RPMI8226 (cell line): ENCODE data around the gene SEMA5A.

Source experiments
- DNase-seq: peaks from one replicate; pipeline ENCODE4 v3.0.0-alpha.2; 2015

SEMA5A gene

DNA sequence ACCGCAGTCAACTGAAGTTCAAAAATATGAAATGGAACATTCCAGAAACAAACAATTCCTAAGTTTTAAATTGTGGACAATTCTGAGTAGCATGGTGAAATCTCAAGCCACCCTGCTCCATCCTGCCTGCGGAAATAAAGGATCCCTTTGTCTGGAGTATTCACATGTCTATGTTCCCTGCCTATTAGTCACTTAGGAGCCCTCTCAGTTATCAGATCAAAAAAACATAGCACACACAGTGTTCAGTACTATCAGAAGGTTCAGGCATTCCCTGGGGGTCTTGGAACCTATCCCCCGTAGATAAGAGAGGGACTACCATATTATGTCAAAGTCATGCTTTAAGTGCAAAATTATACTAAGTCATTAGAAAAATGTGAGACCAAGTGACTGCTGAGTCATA lies 300.8 kb downstream of the SEMA5A start:
- DNase-seq, result no peak

DNA sequence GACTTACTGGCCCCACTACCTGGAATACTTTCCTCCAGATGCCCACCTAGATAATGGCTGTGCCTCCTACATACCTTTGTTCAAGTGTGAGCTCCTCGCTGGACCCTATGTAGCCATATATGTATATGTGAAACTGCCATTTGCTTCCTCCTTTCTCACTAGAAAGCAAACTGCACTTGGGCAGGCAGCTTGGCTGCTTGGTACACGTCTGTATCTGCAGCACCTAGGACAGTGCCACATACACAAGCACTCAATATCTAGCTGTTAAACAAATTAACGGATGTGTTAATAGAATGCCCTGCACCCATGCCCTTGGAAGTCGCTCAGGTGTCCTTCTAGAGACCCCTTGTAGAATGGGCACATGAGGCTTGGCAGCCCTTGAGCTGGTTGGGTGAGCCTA lies 301.5 kb downstream of the SEMA5A start:
- no peak for DNase-seq

DNA sequence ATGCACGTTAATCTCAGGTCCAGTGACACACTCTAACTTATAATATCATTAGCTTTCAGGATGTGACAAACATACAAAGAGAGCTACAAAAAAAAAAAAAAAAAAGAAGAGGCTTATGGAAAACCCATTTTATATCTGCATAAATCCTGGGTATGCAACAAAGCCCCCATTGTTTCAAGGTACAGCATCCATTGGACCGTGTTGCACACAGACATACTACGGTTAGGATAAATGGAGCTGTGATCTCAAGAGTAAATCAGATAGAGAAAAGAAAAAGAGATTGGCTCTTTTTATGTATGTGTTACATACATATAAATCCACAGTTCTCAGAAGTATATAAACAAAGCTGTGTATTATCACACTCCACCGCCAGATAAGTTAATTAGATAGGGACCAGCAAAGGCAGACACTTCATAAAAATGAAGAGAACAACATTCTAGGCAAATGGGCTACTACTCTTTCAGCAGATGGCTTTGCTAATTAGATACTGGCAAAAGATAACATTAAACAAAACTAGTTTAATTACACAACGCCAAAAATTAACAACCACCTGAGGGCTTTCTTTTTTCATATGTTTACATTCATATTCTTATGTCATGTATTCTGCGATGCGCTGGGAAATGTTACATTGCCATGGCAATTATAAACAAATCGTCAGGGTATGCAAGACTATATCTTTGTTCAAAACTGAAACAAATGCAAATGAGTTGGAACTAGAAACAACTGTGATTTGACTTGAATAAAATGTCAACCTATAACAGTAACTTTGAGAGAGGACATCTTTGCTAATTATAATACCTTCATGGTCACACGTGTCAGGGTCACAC lies 304.2 kb downstream of the SEMA5A start:
- DNase-seq, result no peak

DNA sequence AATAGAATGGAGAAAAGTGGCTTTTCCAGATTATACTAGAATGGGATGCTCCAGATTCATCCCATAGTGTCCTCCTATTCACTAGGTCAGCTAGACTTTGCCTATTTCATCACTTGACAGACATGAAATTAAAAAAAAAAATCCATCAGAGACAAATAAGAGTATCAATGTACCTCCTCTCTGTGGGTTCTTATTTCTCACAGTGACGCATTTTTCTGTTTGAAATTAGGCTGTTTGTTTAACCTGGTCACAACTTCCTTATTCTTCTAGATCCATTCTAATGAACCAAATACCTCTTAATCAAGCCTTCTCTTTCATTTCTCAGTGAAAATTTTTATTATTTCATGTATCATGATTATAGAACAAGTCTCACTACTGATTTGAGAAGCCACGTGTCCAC lies 305.4 kb downstream of the SEMA5A start:
- DNase-seq, result no peak

DNA sequence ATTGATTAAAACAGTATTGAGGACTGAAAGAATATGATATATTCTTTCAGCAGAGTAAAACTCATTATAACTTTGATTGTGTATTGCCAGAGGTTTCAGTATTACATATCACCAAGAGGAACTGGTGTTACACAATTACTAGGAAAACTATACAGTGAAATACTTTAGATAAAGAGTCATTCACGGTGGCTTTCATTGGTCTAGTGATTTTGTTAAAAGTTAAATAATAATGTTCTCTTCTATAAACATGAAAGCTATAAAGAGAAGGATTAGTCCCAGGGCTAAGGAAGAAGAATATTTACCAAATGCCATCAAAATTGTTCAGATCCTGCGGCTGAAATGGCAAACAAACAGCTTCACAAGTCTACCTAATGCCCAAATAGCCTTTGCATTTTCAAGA lies 306.2 kb downstream of the SEMA5A start:
- no peak for DNase-seq

DNA sequence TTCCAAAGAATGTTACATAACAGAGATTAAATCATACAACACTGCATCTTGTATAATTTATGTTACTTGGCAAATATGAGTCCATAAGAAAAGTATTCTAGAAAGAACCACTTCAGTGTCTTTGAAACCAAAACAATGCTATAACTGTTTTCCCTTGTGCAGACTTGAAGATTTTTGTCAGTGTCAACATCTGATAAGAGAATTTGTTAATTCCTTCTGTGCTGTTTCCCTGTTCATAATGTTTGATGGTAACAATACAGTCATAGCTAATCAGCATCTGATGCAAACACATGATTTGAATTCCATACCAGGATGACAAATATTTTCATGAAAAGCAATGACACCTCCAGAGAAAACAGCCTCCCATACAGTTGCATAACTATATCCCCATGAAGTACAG lies 306.8 kb downstream of the SEMA5A start:
- DNase-seq, result no peak

DNA sequence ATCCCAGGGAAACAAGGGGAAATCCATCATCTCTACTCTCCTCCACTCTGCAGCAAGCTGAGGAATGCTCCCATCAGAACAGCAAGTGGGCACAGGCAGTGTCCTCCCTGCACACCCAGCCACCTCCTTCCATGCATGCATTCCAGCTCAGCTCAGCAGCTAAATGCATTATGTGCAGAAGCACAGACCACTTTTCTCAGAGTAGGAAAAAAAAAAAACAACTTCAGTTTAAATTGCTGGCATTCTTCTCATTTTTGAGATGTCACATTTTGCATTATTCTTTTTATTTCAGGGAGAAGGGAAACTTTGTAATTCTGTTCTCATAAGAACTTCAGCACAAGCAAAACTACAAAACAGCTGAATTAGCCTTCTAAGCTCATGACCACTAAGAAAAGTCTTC lies 312.2 kb downstream of the SEMA5A start:
- no peak for DNase-seq

DNA sequence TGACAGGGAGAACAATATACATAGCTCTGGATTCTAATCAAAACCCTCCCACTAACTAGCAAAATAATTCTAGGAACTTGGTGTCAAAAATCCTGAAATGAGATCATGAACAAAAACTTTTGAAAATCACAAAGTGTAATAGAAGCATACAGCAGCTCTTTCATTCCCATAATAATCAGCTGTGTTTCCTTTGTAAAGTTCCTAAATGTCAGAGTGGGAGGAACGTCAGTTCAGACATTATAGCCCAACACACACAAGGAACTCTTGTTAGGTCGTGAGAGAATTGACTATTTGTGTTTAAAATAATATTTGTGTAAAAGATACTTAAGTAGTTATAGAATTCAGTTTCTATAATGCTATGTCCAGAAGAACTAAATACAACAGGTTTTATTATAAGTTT lies 312.8 kb downstream of the SEMA5A start:
- no peak for DNase-seq

DNA sequence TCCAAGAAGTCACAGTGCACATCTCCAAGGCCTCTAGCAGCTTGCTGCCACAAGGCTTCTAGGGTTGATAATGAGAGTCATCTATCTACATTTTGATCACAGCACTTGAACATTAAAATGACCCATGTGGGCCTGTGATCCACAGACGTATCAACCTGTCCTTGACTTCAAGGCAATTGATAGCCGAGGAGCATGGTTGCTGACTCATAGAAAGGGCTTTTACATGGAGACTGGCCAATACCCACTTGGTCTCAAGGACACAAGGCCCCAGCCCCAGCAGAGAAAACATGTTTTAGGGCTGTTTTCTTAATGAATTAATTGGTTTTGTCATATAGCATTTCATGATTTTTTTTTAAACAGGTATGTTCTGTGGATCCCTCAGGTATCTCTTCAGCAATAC lies 314.0 kb downstream of the SEMA5A start:
- no peak for DNase-seq

DNA sequence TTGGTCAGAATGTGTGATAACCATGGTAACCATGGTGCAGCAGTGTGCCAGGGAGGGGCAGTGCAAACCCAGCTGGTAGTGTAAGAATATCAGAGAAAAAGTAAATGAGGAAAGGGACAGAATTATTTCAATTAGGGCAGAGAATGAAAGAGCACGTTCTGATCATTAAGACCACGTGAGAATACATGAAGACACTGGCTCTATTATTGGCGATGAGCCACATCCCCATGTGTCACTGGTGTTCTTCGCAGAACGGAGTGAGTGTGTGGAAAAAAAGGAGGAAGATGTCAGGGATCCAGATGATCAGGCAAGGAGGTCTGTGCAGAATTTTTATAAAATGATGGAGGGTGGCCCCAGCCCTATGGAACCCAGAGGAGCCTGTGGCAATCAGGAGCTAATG lies 315.5 kb downstream of the SEMA5A start:
- no peak for DNase-seq

DNA sequence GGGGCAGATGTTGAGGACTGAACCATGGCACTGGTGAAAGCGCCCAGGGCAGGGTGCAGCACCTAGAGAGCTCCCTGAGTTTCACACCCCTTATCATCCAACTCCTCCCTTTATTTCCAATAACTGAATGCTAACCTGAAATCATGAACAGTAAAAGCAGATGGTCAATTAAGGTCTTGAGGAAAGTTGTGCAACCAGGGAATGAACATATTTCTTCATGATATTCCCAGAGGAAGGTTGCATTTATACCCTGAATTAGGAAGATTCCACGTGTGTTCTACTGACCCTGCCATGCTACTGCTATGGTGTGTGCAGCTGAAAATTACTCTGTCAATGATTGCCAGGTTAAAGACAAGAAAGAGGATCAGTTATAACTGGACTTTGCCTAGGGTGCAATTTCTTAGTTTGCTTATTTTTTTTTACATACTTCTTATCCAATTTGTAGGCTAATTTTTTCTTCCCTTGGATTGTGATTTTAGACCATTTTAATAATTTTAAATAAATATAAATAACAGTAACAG lies 319.8 kb downstream of the SEMA5A start:
- no peak for DNase-seq

DNA sequence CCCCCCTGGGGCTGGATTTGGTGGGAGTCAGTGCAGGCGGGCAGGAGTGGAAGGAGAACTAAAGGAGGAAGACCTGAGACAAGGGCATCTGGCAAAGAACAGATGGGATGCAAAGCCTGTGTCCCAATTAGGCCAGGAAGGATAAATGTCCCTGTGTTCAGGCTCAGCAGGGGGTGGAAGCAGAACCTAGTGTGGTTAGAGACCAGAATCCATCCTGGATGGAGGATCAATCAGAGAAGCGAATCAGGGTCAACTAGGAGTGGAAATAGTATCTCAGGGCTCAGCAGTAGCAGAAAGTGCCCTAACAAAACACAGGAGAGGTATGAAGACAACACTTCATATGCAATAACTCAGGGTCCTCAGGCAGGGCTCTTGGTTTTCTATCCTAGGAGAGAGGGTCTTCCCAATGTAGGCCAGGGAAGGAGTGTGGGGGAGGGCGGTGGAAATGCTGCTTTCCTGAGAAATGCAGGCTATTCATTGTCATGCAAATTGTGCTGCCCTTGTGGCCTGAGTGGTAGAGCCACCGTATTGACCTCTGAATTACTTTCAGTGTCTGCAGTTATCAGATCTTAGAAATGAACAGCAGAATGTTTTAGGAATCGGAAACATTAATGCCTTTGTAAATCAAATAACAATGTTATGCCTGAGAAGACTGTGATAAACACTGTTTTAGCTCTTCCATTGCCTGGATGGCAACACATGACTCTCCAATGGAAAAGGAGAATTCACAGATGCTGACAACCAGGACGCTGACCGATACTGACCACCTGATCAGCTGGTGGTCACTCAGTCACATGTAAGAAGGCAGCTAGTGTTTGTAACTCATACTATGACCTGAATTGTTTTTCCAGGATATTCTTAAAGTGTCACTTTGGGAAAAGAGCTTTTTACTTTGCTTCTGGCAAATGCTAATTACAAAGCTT lies 323.6 kb downstream of the SEMA5A start:
- DNase-seq, result no peak

DNA sequence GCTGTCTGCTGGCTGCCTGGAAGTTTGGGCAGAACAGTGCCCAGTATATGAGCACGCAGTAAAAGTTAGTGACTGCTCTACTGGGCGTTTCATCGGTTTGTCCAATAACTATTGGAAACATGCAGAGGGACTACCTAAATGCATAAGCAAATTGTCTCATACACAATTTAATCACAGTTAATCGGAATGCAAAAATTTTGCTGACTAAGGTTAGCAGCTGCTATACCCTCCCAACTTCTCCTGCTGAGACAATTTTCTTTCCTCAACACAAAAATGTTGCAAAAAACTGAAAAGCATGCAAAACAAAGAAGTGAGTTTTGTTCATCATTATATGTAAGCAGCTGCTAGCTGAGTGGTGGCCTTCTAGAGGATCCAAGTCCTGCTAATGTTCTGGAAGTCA lies 327.5 kb downstream of the SEMA5A start:
- no peak for DNase-seq

DNA sequence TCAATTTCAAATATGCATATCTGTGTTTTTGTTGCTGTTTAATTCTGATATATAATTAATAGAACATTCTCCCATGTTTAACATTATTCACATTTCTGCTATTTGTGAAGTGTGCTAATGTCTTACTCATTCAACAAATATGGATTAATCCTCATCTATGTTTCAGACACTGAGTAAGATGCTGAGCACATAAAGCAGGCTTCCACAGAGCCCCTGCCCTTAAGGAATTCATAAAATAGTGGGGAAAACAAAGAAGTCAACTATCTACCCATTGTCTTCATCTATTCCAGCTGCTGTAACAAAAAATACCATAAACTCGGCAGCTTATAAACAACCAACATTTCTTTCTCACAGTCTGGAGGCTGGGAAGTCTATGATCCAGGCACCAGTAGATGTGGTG lies 333.3 kb downstream of the SEMA5A start:
- no peak for DNase-seq

DNA sequence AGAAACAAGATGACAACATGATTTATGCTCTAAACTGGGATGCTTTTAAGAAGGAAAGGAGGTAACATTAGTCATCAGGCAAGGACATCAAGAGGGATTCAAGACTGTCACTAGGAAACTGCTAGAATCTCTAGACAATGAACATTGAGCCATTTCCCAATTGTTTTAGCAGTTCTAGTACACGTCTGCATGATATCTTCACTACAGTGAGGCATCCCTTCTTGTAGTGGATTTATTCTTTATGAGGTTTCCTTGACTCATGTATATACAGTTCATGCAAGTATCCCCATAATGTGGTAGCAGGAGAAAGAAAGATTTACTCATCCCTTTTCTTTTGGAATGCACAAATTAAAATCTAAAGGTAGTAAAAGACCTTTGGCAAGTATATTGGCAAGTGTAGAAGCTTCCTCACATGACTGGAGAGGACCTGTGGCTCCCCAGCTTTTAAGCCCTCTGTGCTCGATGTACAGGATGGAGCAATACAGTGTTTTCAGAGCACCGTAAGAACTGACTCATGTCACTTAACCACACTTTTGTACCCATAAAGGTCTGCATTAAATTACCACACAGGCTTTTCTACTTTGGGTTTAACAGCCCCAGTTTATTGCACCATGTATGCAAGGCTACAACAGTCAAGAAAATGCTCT lies 335.9 kb downstream of the SEMA5A start:
- DNase-seq, result no peak

DNA sequence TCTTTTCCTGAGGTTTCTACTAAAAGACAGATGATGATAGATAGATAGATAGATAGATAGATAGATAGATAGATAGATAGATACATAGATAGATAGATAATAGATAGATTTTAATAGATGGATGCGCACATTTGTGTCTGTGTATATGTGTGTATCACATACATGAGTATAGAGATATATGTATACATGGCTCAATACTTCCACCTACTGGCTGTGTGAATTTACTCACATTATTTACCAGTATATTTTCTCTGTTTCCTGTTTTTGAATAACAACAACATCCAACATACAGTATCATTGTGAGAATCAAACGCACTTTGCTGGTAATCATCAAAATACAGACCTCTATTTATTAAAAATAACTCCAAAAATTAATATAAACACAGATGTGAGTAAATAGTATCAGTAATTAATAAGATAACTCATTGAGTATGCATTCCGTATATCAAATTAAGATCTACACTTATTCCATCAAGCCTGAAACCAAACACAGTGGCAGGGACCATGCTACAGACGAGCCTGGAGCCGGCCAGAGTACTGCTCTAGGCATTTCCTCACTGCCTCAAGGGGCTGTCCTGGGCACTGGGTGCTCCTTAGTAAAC lies 338.0 kb downstream of the SEMA5A start:
- peak; percentile 26 for DNase-seq

DNA sequence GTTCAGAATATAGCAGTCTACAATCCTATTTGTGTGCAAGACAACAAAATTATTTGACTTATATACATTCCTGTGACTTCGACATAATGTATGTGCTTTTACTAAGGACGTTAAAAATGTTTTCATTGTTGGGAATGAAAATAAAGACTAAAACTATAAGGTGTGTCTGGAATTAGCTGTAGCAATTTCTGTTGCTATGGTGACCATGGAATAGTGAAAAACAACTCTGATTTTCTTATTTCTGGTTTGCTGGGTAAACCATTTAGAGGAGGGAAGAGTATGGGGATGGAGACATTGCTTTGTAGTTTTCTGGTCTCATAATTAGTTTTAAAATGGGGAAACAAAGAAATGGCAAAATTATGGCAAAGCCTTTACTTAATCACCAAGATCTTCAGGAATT lies 343.2 kb downstream of the SEMA5A start:
- no peak for DNase-seq

DNA sequence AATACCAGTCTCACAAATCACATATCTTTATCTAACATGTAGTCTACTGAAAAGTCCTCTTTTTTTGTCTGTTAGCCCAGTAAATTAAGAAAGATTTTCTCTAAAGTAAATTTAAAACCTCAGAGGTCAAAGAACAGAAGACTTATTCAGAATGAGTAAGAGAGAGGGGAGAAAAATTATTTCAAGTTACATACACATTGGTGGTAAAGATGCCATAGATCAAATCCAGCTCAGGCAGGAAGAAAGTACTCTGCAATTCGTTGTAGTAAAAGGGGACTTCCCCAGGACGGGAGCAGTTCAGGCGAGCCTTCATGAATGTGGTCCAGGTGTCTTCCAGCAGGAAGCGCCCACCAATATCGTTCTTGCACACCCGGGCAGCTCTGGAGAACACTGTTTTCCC lies 344.1 kb downstream of the SEMA5A start:
- no peak for DNase-seq

DNA sequence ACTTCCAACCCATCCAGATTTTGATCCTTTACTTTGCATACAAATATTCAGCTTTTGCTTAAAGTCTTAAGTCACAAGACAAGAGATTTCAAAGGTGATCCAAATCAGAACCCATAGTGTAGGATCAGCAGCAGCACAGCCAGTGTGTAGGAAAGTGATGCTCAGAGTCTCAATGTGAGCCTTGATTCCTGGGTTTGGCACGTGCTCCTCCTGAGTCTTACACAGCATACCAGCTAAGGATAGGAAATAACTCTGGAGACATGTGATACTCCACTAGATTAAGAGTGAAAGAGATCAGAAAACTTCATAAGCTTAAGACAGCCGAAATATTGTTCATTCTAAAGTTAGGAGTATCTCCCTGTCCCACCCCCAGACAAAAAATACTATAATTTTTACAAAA lies 344.9 kb downstream of the SEMA5A start:
- DNase-seq, result no peak

DNA sequence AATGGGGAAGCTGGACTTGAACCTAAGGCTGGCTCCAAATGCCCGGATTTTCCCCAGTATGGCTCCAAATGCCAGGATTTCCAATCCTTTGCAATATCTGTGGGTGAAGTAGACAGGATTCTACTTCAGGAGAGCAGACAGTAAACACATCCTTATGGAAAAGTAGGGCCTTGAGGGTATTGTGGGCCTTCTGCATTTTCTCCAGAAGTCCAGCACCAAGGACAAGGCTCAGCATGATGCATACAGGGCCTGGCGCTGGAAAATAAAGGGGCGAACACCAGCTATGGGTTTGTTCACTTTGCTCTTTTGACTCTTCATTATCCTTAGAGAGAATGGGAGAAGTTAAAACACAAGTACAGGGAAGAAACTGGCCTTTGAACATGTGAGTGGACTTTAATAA lies 347.5 kb downstream of the SEMA5A start:
- no peak for DNase-seq

DNA sequence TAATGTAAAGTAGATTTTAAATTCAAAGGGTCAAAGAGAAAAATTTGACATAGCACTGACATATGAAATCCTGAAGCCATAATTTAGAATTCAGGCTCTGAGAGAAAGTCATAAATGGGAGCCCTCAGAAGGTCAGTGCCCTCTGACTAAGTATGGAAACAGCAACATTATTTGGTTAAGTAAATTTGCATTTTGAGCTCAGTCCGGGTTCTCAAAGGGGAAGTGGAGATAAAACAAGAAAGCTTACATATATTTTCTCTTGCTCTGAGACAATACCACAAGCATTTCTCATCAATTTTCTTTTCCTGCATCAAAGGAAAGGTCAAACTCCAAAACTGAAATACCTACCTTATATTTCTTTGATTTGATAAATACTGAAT lies 348.0 kb downstream of the SEMA5A start:
- no peak for DNase-seq

DNA sequence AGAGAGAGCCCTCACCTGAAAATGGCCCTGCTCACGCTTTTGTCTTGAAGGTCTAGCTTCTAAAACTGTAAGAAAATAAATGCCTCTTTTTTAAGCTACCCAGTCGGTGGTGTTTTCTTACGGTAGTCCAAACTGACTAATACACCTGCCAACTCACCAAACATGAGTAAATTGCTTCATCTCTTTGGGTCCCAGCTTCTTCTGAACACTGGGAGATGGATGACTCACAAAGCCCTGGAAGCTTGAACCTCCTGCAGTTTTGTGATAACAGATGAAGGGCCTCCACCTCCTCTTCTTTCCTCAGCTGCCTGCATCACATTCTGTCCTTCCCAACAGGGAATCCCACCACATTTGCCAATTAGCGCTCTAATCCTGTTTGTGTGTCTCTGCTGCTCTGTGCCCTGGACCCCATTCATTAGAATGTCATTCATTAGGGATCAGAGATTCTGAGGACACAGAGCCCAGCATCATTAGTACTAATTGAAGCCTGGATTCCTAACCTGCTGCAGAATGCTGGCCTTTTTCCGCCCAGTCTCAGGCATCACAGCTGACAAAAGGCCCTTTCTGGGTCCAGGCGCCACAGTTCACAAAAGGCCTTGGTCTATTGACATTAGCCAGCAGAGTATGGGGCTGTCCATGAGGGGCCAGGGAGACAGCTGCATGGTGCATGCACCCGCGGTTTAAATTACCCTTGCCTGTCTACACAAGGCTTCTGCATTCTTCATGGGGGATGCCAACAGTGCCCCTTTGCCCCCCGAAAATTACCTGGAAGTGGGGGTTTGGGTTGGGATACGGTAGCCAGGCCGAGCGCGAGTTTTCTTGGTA lies 349.3 kb downstream of the SEMA5A start:
- no peak for DNase-seq
